Measurements from ENCODE around the gene CDKAL1.

Gene CDKAL1

DNA sequence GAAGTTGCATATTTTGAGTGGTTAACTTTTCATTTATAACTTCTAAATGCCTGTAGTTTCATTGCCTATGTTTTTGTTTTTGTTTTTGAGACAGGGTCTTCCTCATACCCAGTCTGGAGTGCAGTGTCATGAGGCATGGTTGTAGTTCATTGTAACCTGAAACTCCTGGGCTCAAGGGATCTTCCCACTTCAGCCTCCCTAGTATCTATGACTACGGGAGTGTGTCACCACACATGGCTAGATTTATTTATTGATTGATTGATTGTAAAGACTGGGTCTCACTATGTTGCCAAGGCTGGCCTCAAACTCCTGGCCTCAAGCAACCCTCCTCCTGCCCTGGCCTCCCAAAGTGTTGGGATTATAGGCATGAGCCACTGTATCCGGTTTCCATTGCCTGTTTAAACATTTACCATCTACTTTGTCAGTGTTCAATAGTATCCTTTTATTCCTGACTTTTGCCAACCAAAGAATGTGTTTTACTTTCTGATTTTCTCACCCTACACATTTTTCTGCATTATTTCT, 144.6 kb downstream of the CDKAL1 start:
- no peak for DNase-seq
- H3K79me2 ChIP-seq (ENCODE audit: low read length): peaks cover 15% of the 10 kb centered on the region

DNA sequence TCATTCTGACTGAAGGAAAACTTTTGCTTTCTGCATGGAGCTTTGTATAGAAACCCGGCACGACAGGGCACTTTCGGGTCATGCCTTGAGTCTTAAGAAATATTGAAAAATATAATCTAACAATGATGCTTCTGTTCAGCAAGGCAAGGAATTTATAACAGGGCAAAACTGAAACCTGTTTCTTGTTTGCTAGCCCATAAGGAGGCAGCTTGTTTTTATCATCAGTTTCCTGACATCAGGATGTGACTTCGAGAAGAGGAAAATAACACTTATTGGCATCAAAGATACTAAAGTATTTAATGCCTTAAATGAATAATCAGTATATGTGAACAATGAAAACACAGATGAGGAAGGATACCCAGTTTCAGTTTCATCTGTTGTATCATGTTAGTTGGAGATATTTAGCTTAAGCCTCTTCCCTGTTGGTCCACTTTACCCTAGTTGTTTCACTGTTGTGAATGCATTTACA, 146.5 kb downstream of the CDKAL1 start:
- Histone ChIP-seq H3F3A (ENCODE audit: insufficient read depth, low read length) (peaks cover 10% of the 10 kb centered on the region), H3K36me3 (replicated peaks; ENCODE audit: insufficient read depth, low read length) (no peaks in the 10 kb centered on the region), H3K4me1 (ENCODE audit: low read length) (peaks cover 13% of the 10 kb centered on the region), H3K4me3 (ENCODE audit: low read length) (no peak overlapping the region), H3K9me3 (replicated peaks; ENCODE audit: insufficient read depth, low read length) (no peaks in the 10 kb centered on the region), H3K27ac (ENCODE audit: low read length) (peak overlapping the region; percentile 4; the same call in 1 of the 2 replicates), H3K27me3 (replicated peaks; ENCODE audit: insufficient read depth, low read length) (no peaks in the 10 kb centered on the region), H3K4me2 (ENCODE audit: low read depth, low read length) (peak overlapping the region; percentile 22; the same call in 1 of the 2 replicates), H4K20me1 (ENCODE audit: insufficient read depth, low read length) (no peaks in the 10 kb centered on the region), H3K79me2 (ENCODE audit: low read length) (peaks cover 17% of the 10 kb centered on the region), H2AFZ (ENCODE audit: low read length) (no peak overlapping the region), H3K9me2 (replicated peaks; ENCODE audit: insufficient read depth, low read length) (no peaks in the 10 kb centered on the region), H3K9ac (ENCODE audit: low read length) (no peak overlapping the region)
- TF ChIP-seq EZH2phosphoT487 (IDR thresholded peaks at IDR 0.05; ENCODE audit: low read length) (no peak), CTCF (IDR thresholded peaks at IDR 0.05; ENCODE audit: low read length) (no peak), EZH2 (optimal IDR thresholded peaks at IDR 0.05; ENCODE audit: low read depth, low read length) (no peak)
- peak; percentile 19 for DNase-seq

More for the DNA sequence above, 144.6 kb downstream of the CDKAL1 start:
- H3F3A ChIP-seq (ENCODE audit: insufficient read depth, low read length): peaks cover 10% of the 10 kb centered on the region
- H3K4me3 ChIP-seq (ENCODE audit: low read length): no peak overlapping the region
- no peak overlapping the region for H3K9ac ChIP-seq (ENCODE audit: low read length)
- H3K4me2 ChIP-seq (ENCODE audit: low read depth, low read length): no peak overlapping the region
- no peaks in the 10 kb centered on the region for H3K9me3 ChIP-seq (replicated peaks; ENCODE audit: insufficient read depth, low read length)
- H3K27me3 ChIP-seq (replicated peaks; ENCODE audit: insufficient read depth, low read length): no peaks in the 10 kb centered on the region
- no peaks in the 10 kb centered on the region for H4K20me1 ChIP-seq (ENCODE audit: insufficient read depth, low read length)
- peaks cover 13% of the 10 kb centered on the region for H3K4me1 ChIP-seq (ENCODE audit: low read length)
- H3K27ac ChIP-seq (ENCODE audit: low read length): no peak overlapping the region
- no peak for TF ChIP-seq CTCF (IDR thresholded peaks at IDR 0.05; ENCODE audit: low read length)
- TF ChIP-seq EZH2 (optimal IDR thresholded peaks at IDR 0.05; ENCODE audit: low read depth, low read length): no peak
- no peak for TF ChIP-seq EZH2phosphoT487 (IDR thresholded peaks at IDR 0.05; ENCODE audit: low read length)
- no peaks in the 10 kb centered on the region for H3K36me3 ChIP-seq (replicated peaks; ENCODE audit: insufficient read depth, low read length)
- no peaks in the 10 kb centered on the region for H3K9me2 ChIP-seq (replicated peaks; ENCODE audit: insufficient read depth, low read length)
- H2AFZ ChIP-seq (ENCODE audit: low read length): no peak overlapping the region

DNA sequence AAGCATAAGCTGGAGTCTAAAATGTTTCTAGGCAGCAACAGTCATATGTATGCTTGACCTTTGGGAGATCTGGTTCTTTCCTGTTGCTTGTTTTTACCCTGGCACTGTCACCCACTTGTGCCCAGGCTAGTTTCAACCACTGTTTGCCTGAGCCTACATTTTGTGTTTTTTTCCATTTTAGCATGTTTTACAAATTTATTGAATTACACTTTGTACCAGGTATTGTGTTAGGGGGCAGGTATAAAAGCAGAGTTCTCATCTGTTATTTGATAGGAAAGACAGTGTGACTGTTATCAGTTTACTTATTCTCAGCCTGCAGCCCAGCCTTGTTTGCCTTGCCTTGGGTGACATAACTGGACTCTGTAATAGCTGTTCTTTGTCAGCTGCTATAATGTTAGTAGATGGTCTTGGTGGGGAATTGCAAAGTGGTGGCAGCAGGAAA, 147.0 kb downstream of the CDKAL1 start:
- H3K4me3 ChIP-seq (ENCODE audit: low read length): no peak overlapping the region
- H4K20me1 ChIP-seq (ENCODE audit: insufficient read depth, low read length): no peaks in the 10 kb centered on the region
- H3K27me3 ChIP-seq (replicated peaks; ENCODE audit: insufficient read depth, low read length): no peaks in the 10 kb centered on the region
- peak overlapping the region; percentile 22; the same call in 1 of the 2 replicates for H3K4me2 ChIP-seq (ENCODE audit: low read depth, low read length)
- TF ChIP-seq CTCF (IDR thresholded peaks at IDR 0.05; ENCODE audit: low read length) (no peak), EZH2 (optimal IDR thresholded peaks at IDR 0.05; ENCODE audit: low read depth, low read length) (no peak), EZH2phosphoT487 (IDR thresholded peaks at IDR 0.05; ENCODE audit: low read length) (no peak)
- no peaks in the 10 kb centered on the region for H3K9me2 ChIP-seq (replicated peaks; ENCODE audit: insufficient read depth, low read length)
- peak overlapping the region; percentile 4; the same call in 1 of the 2 replicates for H3K27ac ChIP-seq (ENCODE audit: low read length)
- no peaks in the 10 kb centered on the region for H3K9me3 ChIP-seq (replicated peaks; ENCODE audit: insufficient read depth, low read length)
- no peak overlapping the region for H2AFZ ChIP-seq (ENCODE audit: low read length)
- H3F3A ChIP-seq (ENCODE audit: insufficient read depth, low read length): peaks cover 10% of the 10 kb centered on the region
- H3K36me3 ChIP-seq (replicated peaks; ENCODE audit: insufficient read depth, low read length): no peaks in the 10 kb centered on the region
- H3K79me2 ChIP-seq (ENCODE audit: low read length): peaks cover 21% of the 10 kb centered on the region
- H3K9ac ChIP-seq (ENCODE audit: low read length): no peak overlapping the region
- no peak for DNase-seq
- peaks cover 13% of the 10 kb centered on the region for H3K4me1 ChIP-seq (ENCODE audit: low read length)
